K562 (cell line): Measurements from ENCODE around the gene TRIM43. TPM values are rescaled to one million over a fixed set of nuclear protein-coding genes. Genes with fewer than 3 reads are reported as not detected.

Experiments used
- BHLHE40 ChIP-seq: IDR thresholded peaks from 2 replicates; pipeline ENCODE4 v1.6.1; 2011; ENCODE audit warnings: low read length, improper control_type of control experiment
- CBX2 ChIP-seq: fragments of 200-600 bp; sonication (generic); IDR thresholded peaks from one replicate; pipeline ENCODE4 v1.6.1; 2012; ENCODE audit warnings: mild to moderate bottlenecking, low read length, inconsistent platforms; ENCODE audit not compliant: insufficient read depth, poor library complexity, severe bottlenecking
- CBX5 ChIP-seq: IDR thresholded peaks from 2 replicates; pipeline ENCODE4 v1.6.1; 2014; ENCODE audit warnings: low read depth, borderline replicate concordance
- CSDE1 ChIP-seq, 2 experiments: fragments of 450-650 bp; IDR thresholded peaks; 2 replicates each; pipeline ENCODE4 v1.6.1; 2016; ENCODE audit warnings: mild to moderate bottlenecking in 1 of 2
- EP400 ChIP-seq: fragments of 450-650 bp; IDR thresholded peaks from 2 replicates; pipeline ENCODE4 v1.6.1; 2017; ENCODE audit warnings: antibody characterized with exemption, mild to moderate bottlenecking, moderate library complexity
- JUN ChIP-seq, 2 experiments: sonication (generic) in 1 of 2; formaldehyde crosslinking in 1 of 2; IDR thresholded peaks; 2 replicates each; pipeline versions ENCODE4 v1.6.1 to v1.8.0; 2012 to 2022; ENCODE audit warnings: borderline replicate concordance in 2 of 2, mild to moderate bottlenecking in 2 of 2, improper control_type of control experiment in 1 of 2, low read depth in 1 of 2, low read length in 1 of 2, missing genetic modification reagents in 1 of 2
- PHF8 ChIP-seq: fragments of 200-600 bp; sonication (generic); IDR thresholded peaks from 2 replicates; pipeline ENCODE4 v1.6.1; 2012; ENCODE audit warnings: mixed run types, mild to moderate bottlenecking, inconsistent platforms, low read length, moderate library complexity, borderline replicate concordance
- POLR2H ChIP-seq: IDR thresholded peaks from 2 replicates; pipeline ENCODE4 v1.6.1; 2016; ENCODE audit warnings: missing genetic modification characterization, low read depth, mild to moderate bottlenecking, control low read depth, missing compliant biosample characterization, moderate library complexity
- PRMT5 ChIP-seq: sonication (generic); formaldehyde crosslinking; IDR thresholded peaks from 2 replicates; pipeline ENCODE4 v1.5.0; 2020; ENCODE audit warnings: missing genetic modification reagents
- SRSF9 ChIP-seq: fragments of 200-400 bp; formaldehyde crosslinking; IDR thresholded peaks from 2 replicates; pipeline ENCODE4 v1.6.1; 2017; ENCODE audit warnings: low read depth, low read length, borderline replicate concordance
- TARDBP ChIP-seq: fragments of 450-650 bp; IDR thresholded peaks from 2 replicates; pipeline ENCODE4 v1.6.1; 2016
- TRIM24 ChIP-seq, 2 experiments: fragments of 450-650 bp; IDR thresholded peaks; 2 replicates each; pipeline ENCODE4 v1.6.1; 2016
- YY1 ChIP-seq, 3 experiments: IDR thresholded peaks; 2 replicates each; pipeline ENCODE4 v1.6.1; 2011; ENCODE audit warnings: low read length in 2 of 3, mild to moderate bottlenecking in 2 of 3, moderate library complexity in 2 of 3, borderline replicate concordance in 1 of 3, control low read depth in 1 of 3, low read depth in 1 of 3; ENCODE audit not compliant: insufficient read depth in 3 of 3, insufficient replicate concordance in 2 of 3, control insufficient read depth in 1 of 3, insufficient read length in 1 of 3; ENCODE audit errors: extremely low read depth in 1 of 3
- ZBTB7A ChIP-seq: IDR thresholded peaks from 2 replicates; pipeline ENCODE4 v1.6.1; 2011; ENCODE audit warnings: low read depth, mild to moderate bottlenecking, low read length, moderate library complexity, borderline replicate concordance; ENCODE audit not compliant: control insufficient read depth
- ZNF740 ChIP-seq, 3 experiments: fragments of 200-800 bp in 1 of 3; sonication (Bioruptor generic) in 1 of 3; sonication (generic) in 1 of 3; formaldehyde crosslinking in 1 of 3; IDR thresholded peaks; 2 replicates each; pipeline versions ENCODE4 v1.6.1 to v1.8.0; 2016 to 2022; ENCODE audit warnings: mild to moderate bottlenecking in 2 of 3, missing compliant biosample characterization in 2 of 3, missing genetic modification characterization in 2 of 3, missing genetic modification reagents in 1 of 3
- polyA plus RNA-seq, 8 experiments: library from polyadenylated mRNA; depleted of rRNA in 4 of 8; stranded (reverse) in 5 of 8; unstranded in 3 of 8; fragments of >200 nt; fragmentation: Nextera tagmentation in 2 of 8; fragmentation: Illumina TruSeq in 1 of 8; extraction: Ambion mirVana in 2 of 8; extraction: Trizol in 1 of 8; gene quantifications; 2 replicates each; pipeline versions ENCODE4 v1.2.1 to v1.2.3, GENCODE V29; 2011 to 2014; ENCODE audit warnings: inconsistent platforms in 1 of 8, missing spikeins in 1 of 8
- total RNA-seq, 7 experiments: library from RNA; depleted of rRNA in 6 of 7; stranded (reverse); fragments of >200 nt in 6 of 7; fragmentation: Illumina TruSeq in 2 of 7; extraction: Trizol in 2 of 7; gene quantifications; 2 replicates each; pipeline versions ENCODE4 v1.2.1 to v1.2.3, GENCODE V29; 2011 to 2021; ENCODE audit warnings: low replicate concordance in 1 of 7
- TF ChIP-seq, protein P1 (sequence below): IDR thresholded peaks from 2 replicates; pipeline ENCODE4 v1.6.1; 2016; ENCODE audit warnings: missing genetic modification characterization, missing compliant biosample characterization

TRIM43 gene
- total and polyA plus RNA-seq, 9 of the 15 experiments (the other 6 are each of a cell fraction or from before 2014, with no cell fraction given): not detected

- TF ChIP-seq ZNF740 (CRISPR knock-in tag; IDR thresholded peaks at IDR 0.05) (no peak), ZNF740 (tag; IDR thresholded peaks at IDR 0.05) (no peak), PRMT5 (CRISPR knock-in tag) (no peak), YY1 (IDR thresholded peaks at IDR 0.05; ENCODE audit: borderline replicate concordance in 1 of 3, control insufficient read depth in 1 of 3, extremely low read depth in 1 of 3, insufficient read depth in 3 of 3, insufficient read length in 1 of 3, insufficient replicate concordance in 2 of 3, low read depth in 1 of 3, low read length in 2 of 3) (peak in 1 of 3 experiments; percentile 54), PHF8 (no peak), TARDBP (no peak), POLR2H (tag) (peak; percentile 99), TRIM24 (IDR thresholded peaks at IDR 0.05) (peak; percentile 69; a peak in 3 of 4 replicates), CBX5 (no peak), ZBTB7A (no peak), BHLHE40 (peak; percentile 67), JUN (IDR thresholded peaks at IDR 0.05; ENCODE audit: borderline replicate concordance, low read depth, low read length) (peak; percentile 38; the same call in 1 of the 2 replicates), JUN (CRISPR knock-in tag; IDR thresholded peaks at IDR 0.05; ENCODE audit: borderline replicate concordance) (no peak), SRSF9 (no peak), CSDE1 (IDR thresholded peaks at IDR 0.05) (no peak), CBX2 (no peak), EP400 (peak; percentile 80)
- TF ChIP-seq, protein P1, sequence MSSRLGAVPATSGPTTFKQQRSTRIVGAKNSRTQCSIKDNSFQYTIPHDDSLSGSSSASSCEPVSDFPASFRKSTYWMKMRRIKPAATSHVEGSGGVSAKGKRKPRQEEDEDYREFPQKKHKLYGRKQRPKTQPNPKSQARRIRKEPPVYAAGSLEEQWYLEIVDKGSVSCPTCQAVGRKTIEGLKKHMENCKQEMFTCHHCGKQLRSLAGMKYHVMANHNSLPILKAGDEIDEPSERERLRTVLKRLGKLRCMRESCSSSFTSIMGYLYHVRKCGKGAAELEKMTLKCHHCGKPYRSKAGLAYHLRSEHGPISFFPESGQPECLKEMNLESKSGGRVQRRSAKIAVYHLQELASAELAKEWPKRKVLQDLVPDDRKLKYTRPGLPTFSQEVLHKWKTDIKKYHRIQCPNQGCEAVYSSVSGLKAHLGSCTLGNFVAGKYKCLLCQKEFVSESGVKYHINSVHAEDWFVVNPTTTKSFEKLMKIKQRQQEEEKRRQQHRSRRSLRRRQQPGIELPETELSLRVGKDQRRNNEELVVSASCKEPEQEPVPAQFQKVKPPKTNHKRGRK: no peak
Measured at GRCh38 chr2:95551055-95551568, 40.7 kb upstream of the TRIM43 start (continued).
